ENCODE results near the gene GNG7. TPM values are rescaled to one million over a fixed set of nuclear protein-coding genes. Genes with fewer than 3 reads are reported as not detected.
A peak's percentile ranks its signal among the peaks of the same experiment; 100 is the strongest.
"Not testable (repeated sequence)": the region's sequence is repeated elsewhere in the genome, so short reads cannot be mapped to it uniquely, and the experiment has no call there.

The GNG7 gene
- total RNA-seq, 1 donor from 2014 or later = not detected

DNA sequence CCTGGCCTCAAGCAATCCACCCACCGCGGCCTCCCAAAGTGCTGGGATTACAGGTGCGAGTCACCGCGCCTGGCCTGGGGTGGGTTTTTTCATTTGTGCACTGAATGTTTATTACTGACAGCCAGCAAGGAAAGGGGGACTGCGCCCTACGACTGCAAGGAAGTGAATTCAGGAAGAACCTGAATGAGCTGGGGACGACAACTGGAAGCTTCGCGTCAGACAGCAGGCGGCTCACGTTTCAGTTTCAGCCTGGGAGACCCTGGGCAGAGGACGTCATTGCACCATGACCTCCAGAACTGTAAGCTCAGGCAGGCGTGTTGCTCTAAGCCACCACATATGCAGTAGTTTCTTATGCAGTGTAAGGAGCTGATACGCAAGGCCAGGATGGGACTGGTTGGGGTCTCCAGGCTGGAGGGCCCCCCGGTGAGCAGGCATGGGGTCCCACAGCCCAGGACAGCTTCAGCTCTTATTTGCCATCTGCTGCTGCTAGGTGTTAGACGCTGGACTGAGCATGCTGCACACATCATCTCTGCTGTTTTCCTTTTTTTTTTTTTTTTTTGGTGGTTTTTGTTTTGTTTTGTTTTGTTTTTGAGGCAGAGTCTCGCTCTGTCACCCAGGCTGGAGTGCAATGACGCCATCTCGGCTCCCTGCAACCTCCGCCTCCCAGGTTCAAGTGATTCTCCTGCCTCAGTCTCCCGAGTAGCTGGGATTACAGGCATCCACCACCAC, 160.0 kb downstream of the GNG7 start:
- no peak for DNase-seq (ENCODE audit: low read depth)

DNA sequence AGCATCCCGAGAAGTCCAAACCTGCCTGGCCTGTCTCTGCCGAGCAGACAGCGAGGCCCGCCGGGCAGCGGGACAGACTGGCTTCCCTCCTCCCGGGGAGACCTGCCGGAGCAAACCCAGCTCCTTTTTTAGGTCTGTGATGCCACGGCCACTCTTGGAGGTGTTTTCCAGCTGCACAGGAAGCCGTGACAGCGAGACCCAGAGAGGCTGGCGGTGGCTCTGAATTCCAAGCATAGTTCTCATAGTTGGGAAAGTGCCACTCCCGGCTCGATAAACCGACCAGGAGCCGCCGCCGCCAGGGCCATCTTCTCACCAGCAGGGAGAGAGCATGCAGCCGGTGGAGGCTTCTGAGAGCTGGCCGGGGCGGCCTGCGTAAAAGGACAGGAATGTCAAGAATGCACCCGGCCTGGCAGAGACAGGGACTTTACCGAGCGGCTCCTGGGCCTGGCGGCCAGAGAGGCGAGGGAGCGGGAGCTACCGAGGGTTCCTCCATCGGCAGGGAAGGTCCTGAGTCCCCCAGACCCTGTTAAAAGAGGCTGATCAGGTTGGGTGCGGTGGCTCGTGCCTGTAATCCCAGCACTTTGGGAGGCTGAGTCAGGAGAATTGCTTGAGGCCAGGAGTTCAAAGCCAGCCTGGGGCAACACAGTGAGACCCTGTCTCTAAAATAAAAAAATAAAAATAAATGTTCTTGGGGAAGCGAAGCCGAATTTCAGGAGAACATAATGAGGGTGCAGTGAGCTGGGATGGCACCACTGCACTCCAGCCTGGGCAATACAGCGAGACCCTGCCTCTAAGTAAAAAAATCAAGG, 161.6 kb downstream of the GNG7 start:
- peak; percentile 99 for DNase-seq (ENCODE audit: low read depth)

- no peak for DNase-seq (ENCODE audit: low read depth)
Measured at GRCh38 chr19:2540251-2540645, 162.2 kb downstream of the GNG7 start.

DNA sequence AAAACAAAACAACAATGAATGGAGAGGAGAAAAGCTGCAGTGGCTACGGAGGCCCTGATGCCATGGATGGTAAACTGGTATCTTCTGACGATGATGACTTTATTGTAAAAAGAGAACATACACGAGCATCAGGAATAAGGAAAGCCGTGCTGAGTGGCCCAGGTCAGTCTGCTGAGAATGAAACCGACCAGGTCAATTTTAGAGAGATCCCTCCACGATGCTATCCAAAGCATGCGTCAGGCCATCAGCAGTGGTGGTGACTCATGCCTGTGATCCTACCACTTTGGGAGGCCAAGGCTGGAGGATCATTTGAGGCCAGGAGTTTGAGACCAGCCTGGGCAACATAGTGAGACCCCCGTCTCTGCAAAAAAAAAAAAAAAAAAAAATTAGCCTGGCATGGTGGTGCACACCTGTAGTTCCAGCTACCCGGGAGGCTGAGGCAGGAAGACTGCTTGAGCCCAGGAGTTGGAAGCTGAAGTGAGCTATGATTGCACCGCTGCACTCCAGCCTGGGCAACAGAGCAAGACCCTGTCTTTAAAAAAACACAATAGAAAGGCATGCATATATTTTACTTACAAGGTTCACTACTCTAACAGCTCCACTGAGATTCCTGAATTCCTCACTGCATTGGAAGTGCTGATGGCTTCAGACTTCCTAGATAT, 164.3 kb downstream of the GNG7 start:
- DNase-seq (ENCODE audit: low read depth) = no peak

DNA sequence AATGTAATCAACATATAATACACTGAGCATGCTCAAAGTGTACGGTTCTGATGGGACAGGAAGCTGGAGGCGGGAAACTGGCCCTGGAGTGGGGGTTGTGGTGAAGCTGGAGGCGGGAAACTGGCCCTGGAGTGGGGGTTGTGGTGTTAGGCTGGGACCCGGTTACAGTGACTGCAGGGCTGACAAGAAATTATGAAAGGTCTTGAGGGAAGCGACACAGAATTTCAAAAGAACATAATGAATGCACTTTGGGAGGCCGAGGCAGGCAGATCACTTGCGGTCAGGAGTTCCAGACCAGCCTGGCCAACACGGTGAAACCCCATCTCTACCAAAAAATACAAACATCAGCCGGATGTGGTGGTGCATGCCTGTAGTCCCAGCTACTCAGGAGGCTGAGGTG, 164.9 kb downstream of the GNG7 start:
- DNase-seq (ENCODE audit: low read depth) = not testable (repeated sequence)

GRCh38 chr19:2536461-2536860, 166.0 kb downstream of the GNG7 start:
- DNase-seq (ENCODE audit: low read depth) = no peak

DNA sequence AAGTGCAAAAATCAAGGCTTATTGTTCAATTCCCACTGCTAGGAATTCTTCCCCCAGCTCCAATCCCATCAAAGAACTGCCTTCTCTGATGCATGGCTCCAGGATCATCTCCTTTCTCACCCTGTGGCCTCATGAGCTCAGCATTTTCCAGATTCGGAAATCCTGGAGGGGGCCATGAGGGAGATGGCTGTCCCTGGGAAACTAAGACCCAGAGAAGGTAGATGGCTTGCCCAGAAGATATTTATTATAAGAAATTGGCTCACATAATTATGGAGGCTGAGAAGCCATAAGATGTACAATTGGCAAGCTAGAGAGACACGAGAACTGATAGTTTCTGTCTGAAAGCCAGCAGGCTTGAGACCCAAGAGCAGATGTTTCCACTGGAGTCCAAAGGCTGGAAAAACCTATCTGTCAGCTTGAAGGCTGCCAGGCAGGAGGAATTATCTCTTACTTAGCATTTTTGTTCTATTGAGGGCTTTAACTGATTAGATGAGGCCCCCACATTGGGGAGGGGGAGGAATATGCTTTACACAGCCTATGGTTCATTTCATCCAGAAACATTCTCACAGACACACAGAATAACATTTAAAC, 168.0 kb downstream of the GNG7 start:
- DNase-seq (ENCODE audit: low read depth) = no peak

DNA sequence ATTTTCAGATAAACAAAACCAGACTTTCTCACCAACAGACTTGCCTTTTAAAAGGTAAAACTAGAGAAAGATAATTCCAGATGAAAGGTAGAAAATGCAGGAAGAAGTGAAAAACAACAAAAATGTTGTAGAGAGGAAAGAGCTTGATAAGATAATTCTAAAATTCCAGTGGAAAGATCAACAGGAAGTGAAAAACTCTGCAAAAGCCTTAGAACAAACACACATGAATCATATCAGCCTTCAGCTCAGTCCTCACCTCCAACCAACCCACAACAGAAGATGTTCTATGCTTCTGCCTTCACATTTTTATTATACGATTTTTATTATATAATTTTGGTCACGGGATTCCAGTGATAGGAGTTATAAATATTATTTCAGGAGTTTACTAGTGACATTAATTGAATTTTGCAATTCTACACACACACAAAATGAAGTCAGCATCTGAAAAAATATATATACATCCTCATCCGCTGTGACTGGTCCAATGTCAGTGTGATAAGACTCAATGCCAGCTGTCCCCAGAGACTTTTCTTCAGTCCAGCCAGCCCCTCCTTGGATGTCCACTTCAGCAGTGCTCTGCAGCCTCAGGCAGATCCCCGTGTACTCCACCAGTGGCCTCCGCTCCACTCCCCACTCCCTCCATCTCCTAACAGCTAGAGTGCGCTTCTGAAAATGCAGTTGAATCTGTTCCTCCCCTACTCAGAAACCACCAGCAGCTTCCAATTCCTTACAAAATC, 168.6 kb downstream of the GNG7 start:
- DNase-seq (ENCODE audit: low read depth) = no peak

GRCh38 chr19:2533072-2533425, 169.4 kb downstream of the GNG7 start:
- DNase-seq (ENCODE audit: low read depth) = no peak

DNA sequence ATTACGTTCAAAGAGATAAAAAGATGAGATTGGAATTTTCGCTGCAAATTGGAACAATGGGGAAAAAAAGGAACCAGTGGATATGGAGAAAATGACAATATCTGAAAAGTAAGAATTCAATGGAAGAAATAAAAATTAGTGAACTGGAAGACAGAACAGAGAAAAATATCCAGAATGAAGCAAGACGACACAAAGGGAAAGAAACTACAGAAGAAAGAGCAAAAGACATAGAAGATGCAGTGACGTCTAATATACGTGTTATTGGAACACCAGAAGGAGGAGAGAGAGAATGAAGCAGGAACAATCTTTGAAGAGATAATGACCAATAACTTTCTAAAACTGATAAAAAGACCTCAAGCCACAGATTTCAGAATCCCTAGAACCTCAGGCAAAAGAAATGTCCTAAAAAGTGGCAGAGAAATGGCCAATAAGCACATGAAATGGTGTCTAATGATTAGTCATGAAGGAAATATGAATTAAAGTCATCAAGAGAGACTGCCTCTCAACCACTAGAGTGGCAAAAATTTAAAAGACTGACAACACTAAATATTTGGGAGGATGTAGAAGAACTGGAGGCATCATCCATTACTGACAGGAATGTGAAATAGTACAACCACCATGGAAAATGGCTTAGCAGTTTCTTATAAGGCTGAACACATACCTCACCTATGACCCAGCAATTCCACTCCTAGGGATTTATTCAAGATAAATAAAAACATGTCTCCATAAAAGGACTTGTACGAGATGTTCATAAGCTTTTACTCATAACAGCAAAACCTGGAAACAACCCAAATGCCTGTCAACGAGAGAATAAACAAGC, 170.0 kb downstream of the GNG7 start:
- DNase-seq (ENCODE audit: low read depth) = peak; percentile 51

DNA sequence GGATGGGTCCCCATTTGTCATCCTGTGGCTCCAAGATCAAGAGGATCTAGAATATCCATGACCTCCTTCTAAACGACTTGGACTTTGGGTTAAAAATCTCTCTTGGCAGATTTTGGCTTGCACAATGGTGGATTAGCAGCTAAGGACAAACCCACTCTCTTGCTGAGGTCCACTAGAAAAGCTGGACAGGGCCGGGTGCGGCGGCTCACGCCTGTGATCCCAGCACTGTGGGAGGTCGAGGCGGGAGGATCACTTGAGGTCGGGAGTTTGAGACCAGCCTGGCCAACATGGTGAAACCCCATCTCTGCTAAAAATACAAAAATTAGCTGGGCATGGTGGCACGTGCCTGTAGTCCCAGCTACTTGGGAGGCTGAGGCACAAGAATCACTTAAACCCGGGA, 172.6 kb downstream of the GNG7 start:
- DNase-seq (ENCODE audit: low read depth) = not testable (repeated sequence)

GRCh38 chr19:2529473-2529918, 173.0 kb downstream of the GNG7 start:
- peak; percentile 70 for DNase-seq (ENCODE audit: low read depth)

- DNase-seq (ENCODE audit: low read depth) = no peak
Measured at GRCh38 chr19:2528675-2529101, 173.8 kb downstream of the GNG7 start.

DNA sequence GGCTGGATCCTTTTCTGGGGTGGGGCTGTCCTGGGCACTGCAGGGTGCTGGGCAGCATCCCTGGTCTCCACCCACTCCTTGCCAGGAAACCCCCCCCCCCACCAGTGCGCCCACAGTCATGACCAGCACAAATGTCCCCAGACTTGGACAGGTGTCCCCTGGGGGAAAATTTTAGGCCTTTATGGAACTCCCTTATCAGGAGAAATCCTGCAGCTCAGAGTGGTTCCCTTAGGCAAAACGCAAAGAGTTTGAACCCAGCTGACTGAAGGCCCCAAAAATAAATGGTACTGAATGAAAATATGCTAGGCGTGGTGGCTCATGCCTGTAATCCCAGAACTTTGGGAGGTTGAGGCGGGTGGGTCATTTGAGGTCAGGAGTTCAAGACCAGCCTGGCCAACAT, 174.8 kb downstream of the GNG7 start:
- no peak for DNase-seq (ENCODE audit: low read depth)

DNA sequence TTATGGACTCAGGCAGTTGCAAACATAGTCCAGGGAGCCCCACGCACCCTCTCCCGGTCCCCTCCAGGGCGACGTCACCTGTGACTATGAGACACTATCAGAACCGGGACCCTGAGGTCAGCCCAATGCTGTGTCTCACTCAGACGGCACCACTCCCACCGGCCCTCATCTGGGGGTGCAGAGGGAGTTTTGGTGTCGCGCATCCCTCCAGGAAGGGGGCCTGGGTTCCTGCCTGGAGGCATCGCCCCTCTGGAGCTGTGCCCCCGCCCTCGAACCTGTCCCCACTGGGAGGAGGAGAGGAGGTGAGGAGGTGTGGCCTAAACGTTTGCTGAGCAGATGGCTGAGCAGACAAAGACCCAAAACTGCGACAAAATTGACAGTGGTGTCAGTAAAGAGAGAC, 175.3 kb downstream of the GNG7 start:
- DNase-seq (ENCODE audit: low read depth) = no peak

GRCh38 chr19:2524840-2525723, 177.4 kb downstream of the GNG7 start:
- peak; percentile 77 for DNase-seq (ENCODE audit: low read depth)

GRCh38 chr19:2524361-2524839, 178.1 kb downstream of the GNG7 start:
- no peak for DNase-seq (ENCODE audit: low read depth)

DNA sequence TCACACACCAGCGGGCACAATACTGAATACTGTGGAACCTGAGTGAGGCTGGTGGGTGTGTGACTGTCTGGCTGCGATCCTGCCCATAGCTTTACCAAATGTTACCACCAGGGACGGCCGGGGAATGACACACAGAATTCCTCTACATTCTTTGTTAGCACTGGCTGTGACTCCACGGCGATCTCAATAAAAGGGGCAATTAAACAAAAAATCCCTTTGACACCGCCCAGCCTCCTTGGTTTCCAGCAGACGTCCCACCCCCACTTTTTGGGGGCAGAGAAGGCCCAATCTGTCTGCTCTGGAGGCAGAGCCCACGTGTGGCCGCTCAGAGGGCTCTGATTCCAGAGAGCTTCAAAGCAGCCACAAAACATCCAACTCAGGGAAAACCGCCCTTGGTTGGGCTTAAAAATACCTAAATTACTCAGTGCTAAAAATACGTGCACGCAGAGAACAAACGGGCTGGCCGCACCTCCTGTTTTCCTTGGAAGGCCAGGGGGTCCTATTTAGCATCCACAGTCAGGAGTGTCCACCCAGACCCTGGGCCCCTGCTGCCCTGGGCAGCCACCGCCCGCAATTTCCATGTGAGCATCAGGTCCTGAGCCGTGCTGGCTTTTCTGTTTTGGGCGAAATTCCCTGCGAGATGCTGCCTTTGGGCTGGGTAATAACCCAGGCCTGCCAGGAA, 178.7 kb downstream of the GNG7 start:
- DNase-seq (ENCODE audit: low read depth) = peak; percentile 77

Measured in myocyte (in vitro differentiated cells).